UCSD-AML1 (cell line): ENCODE measurements around the gene PRPF19.

Experiments
- DNase-seq: peaks from one replicate; lab custom pipeline; 2025; ENCODE audit not compliant: unreplicated experiment; lab: John Stamatoyannopoulos, UW

PRPF19 gene

GRCh38 chr11:60924110-60924905, 17.9 kb upstream of the PRPF19 start, which contains the start of gene TMEM132A:
TMEM132A (plus strand) TSS chr11:60924460; CDS start chr11:60924634, 174 bp downstream.
- peak; percentile 38 for DNase-seq

- no peak for DNase-seq
Observed at GRCh38 chr11:60923800-60924109, 17.4 kb upstream of the PRPF19 start.

- DNase-seq: no peak
Observed at GRCh38 chr11:60923326-60923725, 16.9 kb upstream of the PRPF19 start.

GRCh38 chr11:60922906-60923305, 16.5 kb upstream of the PRPF19 start:
- no peak for DNase-seq

GRCh38 chr11:60921777-60922335, 15.5 kb upstream of the PRPF19 start:
- no peak for DNase-seq

- DNase-seq: no peak
Observed at GRCh38 chr11:60921259-60921658, 14.9 kb upstream of the PRPF19 start.

- DNase-seq: no peak
Observed at GRCh38 chr11:60919956-60920355, 13.6 kb upstream of the PRPF19 start.

GRCh38 chr11:60919320-60919719, 12.9 kb upstream of the PRPF19 start:
- DNase-seq: no peak

GRCh38 chr11:60918939-60919265, 12.5 kb upstream of the PRPF19 start:
- no peak for DNase-seq

- no peak for DNase-seq
Observed at GRCh38 chr11:60918251-60918938, 12.0 kb upstream of the PRPF19 start.

- no peak for DNase-seq
Observed at GRCh38 chr11:60917267-60917666, 10.9 kb upstream of the PRPF19 start.

- no peak for DNase-seq
Observed at GRCh38 chr11:60916669-60917206, 10.4 kb upstream of the PRPF19 start.

GRCh38 chr11:60915248-60915914, 9.0 kb upstream of the PRPF19 start:
- DNase-seq: peak; percentile 72

- peak; percentile 41 for DNase-seq
Observed at GRCh38 chr11:60914633-60915247, 8.4 kb upstream of the PRPF19 start.

- DNase-seq: peak; percentile 86
Observed at GRCh38 chr11:60913793-60914632, 7.6 kb upstream of the PRPF19 start, which contains the start of gene TMEM109. TMEM109 (plus strand) TSS chr11:60914158; CDS start chr11:60919694, 5,536 bp downstream.

GRCh38 chr11:60912851-60913528, 6.6 kb upstream of the PRPF19 start:
- no peak for DNase-seq

- DNase-seq: no peak
Observed at GRCh38 chr11:60912223-60912850, 6.0 kb upstream of the PRPF19 start.

- peak; percentile 43 for DNase-seq
Observed at GRCh38 chr11:60910711-60911380, 4.5 kb upstream of the PRPF19 start.
